Measurements from ENCODE around the gene IGF2BP1.
A peak's percentile ranks its signal among the peaks of the same experiment; 100 is the strongest.

IGF2BP1 gene

DNA sequence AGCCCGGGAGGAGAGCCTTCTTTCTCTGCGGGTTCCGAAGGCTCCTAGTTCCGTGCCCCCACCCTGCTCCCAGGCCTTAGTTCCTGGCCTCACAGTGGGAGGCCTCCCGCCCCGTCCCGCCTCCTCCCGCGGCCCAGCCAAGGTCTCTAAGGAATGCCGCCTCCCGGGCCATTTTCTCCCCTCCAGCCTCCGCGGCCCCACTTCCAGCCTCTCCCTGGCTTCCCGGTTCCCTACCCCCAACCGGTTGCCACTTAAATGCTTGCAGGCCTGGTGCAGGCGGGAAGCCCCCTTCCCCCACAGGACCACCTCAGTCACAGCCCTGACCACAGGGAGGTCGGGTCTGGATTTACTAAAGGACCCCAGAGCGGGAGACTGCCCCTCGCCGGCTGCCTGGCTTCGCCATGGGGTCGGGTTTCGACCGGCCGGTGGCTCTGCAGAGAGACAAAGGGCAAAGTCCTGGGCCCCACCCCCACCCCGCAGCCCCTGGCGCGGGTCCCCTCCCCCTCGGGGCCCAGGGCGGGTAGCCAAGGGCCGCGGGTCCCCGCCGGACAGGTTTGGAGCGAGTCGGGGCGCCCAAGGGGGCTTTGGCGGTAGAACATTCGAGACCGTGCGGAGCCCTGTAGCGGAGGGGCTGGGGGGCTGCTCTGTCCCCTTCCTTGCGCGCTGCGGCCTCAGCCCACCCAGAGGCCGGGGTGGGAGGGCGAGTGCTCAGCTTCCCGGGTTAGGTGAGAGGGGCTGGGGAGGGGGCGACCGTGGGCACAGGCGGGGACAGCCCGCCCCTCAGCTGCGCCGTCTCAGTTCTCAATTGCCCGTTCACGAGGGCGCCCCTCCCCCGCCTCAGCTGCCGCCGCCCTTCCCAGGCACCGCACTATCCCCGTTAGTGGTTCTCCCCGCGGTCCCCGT, 16.4 kb downstream of the IGF2BP1 start:
- Histone ChIP-seq H3K36me3 (ENCODE audit: insufficient read depth) (no peaks in the 10 kb centered on the region), H3K4me2 (no peak overlapping the region), H3K27ac (no peak overlapping the region), H3K4me3 (IDR thresholded peaks at IDR 0.05; ENCODE audit: insufficient read depth, low read depth, low read length) (no peak overlapping the region), H3K9ac (no peak overlapping the region), H2AFZ (ENCODE audit: low read depth) (peak overlapping the region; percentile 60; the same call in 1 of the 2 replicates), H3K4me1 (ENCODE audit: low read depth, poor library complexity, severe bottlenecking) (no peaks in the 10 kb centered on the region), H3K79me2 (ENCODE audit: insufficient read depth, low read depth) (no peaks in the 10 kb centered on the region), H3K27me3 (ENCODE audit: insufficient read depth, low read depth) (no peaks in the 10 kb centered on the region; the same call in 1 of the 2 replicates), H4K20me1 (ENCODE audit: insufficient read depth) (no peaks in the 10 kb centered on the region)
- TF ChIP-seq, protein P1, sequence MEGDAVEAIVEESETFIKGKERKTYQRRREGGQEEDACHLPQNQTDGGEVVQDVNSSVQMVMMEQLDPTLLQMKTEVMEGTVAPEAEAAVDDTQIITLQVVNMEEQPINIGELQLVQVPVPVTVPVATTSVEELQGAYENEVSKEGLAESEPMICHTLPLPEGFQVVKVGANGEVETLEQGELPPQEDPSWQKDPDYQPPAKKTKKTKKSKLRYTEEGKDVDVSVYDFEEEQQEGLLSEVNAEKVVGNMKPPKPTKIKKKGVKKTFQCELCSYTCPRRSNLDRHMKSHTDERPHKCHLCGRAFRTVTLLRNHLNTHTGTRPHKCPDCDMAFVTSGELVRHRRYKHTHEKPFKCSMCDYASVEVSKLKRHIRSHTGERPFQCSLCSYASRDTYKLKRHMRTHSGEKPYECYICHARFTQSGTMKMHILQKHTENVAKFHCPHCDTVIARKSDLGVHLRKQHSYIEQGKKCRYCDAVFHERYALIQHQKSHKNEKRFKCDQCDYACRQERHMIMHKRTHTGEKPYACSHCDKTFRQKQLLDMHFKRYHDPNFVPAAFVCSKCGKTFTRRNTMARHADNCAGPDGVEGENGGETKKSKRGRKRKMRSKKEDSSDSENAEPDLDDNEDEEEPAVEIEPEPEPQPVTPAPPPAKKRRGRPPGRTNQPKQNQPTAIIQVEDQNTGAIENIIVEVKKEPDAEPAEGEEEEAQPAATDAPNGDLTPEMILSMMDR (conservative IDR thresholded peaks at IDR 0.05; ENCODE audit: low read depth, low read length), result no peak

DNA sequence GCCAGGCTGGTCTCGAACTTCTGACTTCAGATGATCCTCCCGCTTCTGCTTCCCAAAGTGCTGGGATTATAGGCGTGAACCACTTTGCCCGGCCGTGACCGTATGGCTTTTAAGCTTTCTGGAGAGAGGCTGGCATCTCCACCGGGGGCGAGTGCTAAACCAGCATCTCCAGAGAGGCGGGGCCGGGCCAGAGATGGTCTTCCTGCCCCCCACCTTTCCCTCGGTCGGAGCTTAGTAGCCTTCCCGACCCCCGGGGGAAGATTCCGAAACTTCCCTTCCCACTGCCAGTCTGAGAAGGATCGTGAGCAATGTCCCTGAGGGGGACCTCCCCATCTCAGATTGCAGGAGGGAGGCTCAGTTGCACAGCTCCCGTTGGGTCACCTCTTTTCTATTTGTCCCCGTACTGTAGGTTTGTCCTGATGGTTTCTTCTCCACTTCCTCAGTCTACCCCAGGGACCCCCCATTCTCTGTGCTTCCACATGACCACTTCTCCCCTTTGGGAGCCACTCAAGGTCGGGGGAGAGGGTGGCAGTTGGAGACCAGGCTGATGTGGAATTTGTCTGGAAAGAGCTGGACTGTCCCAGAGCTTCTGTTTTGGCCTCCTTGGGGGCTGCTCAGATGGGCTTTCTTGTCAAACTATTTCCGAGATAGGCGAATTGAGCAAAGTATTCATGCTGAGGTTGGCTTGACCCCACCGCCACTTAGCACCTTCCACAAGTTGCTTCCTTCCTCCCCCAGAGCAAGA, 18.2 kb downstream of the IGF2BP1 start:
- no peaks in the 10 kb centered on the region for H3K79me2 ChIP-seq (ENCODE audit: insufficient read depth, low read depth)
- 0 out of 2 replicates have a peak overlapping the region, but pooled peaks have one; percentile 60 for H2AFZ ChIP-seq (ENCODE audit: low read depth)
- TF ChIP-seq, protein P1 (conservative IDR thresholded peaks at IDR 0.05; ENCODE audit: low read depth, low read length), result no peak
- no peaks in the 10 kb centered on the region for H4K20me1 ChIP-seq (ENCODE audit: insufficient read depth)
- H3K4me1 ChIP-seq (ENCODE audit: low read depth, poor library complexity, severe bottlenecking), result no peaks in the 10 kb centered on the region
- H3K4me2 ChIP-seq, result no peak overlapping the region
- H3K27me3 ChIP-seq (ENCODE audit: insufficient read depth, low read depth), result no peaks in the 10 kb centered on the region; the same call in 1 of the 2 replicates
- no peak overlapping the region for H3K9ac ChIP-seq
- no peaks in the 10 kb centered on the region for H3K36me3 ChIP-seq (ENCODE audit: insufficient read depth)
- no peak overlapping the region for H3K4me3 ChIP-seq (IDR thresholded peaks at IDR 0.05; ENCODE audit: insufficient read depth, low read depth, low read length)
- H3K27ac ChIP-seq, result no peak overlapping the region

DNA sequence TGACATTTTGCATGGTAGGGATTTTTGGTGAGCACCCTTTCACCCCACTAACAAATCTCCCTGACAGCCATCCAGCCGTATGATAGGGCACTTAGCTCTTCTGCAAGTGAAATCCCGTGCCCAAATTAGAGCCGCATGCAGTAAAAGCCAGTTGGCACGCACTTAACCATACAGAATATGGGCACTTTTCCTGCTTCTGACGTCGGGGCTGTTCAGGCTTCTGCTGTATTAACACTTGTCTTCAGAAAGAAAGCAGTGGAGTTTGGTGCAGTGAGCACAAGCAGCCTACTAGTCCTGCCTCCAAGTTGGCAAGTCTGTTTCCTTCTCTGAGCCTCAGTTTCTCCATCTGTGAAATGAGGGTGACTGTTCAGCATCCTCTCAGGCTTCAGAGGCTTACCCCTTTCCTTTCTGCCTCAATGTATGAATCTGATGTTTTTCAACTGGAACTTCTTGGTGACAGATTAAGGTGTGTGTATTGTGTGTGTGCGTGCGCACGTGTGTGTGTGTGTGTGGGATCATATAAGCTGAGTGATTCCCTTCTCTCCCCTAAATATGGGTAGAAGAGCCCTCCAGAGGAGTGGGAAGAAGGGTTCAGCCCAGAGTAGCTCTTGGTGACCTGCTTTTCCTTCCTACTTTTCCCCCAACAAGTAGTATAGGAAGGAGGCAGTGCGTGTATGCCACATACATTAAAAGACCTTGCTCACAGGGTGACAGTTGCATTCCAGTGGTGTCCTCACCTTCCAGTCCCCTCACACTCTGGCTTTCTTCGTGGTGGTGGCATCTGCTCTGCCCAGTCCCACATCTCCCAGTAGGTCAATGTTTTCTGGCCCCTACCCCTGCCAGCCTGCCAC, 19.0 kb downstream of the IGF2BP1 start:
- Histone ChIP-seq H4K20me1 (ENCODE audit: insufficient read depth) (no peaks in the 10 kb centered on the region), H3K4me3 (IDR thresholded peaks at IDR 0.05; ENCODE audit: insufficient read depth, low read depth, low read length) (no peak overlapping the region), H3K27me3 (ENCODE audit: insufficient read depth, low read depth) (no peaks in the 10 kb centered on the region; the same call in 1 of the 2 replicates), H3K36me3 (ENCODE audit: insufficient read depth) (no peaks in the 10 kb centered on the region), H3K27ac (no peak overlapping the region), H3K79me2 (ENCODE audit: insufficient read depth, low read depth) (no peaks in the 10 kb centered on the region), H3K4me1 (ENCODE audit: low read depth, poor library complexity, severe bottlenecking) (no peaks in the 10 kb centered on the region), H3K9ac (no peak overlapping the region), H2AFZ (ENCODE audit: low read depth) (no peak overlapping the region), H3K4me2 (no peak overlapping the region)
- TF ChIP-seq, protein P1 (conservative IDR thresholded peaks at IDR 0.05; ENCODE audit: low read depth, low read length), result no peak

DNA sequence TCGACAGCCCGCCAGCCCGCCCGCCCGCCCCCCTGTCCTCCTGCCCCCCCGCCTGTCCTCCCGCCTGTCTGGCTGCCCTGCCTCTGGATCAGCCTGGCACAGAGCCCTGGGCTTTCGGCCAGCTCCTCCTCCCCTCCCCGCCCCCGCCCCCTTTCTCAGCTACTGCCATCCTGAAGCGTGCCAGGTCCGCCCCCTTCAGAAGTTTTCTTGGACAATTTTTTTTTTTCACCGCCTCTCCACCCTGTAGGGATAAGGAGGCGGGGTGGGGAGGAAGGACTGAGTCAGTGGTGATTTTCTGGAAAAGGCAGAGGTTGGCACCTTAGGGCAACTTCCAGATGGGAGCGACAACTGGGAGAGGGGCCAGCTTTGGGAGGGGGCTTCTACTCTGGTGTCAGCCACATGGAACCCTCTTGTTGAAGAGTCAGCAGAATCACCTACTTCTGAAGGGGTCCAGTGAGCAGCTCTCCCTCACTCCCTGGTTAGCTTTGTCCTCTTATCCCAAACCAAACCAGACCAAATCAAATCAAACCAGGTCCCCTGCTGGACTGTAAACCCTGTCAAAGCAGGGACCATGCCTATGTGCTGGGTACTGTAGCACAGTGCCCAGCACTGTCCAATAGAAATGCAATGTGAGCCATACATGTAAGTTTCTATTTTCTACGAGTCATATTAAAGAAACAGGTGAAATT, 19.7 kb downstream of the IGF2BP1 start:
- no peak overlapping the region for H3K27ac ChIP-seq
- no peaks in the 10 kb centered on the region for H3K36me3 ChIP-seq (ENCODE audit: insufficient read depth)
- TF ChIP-seq, protein P1 (conservative IDR thresholded peaks at IDR 0.05; ENCODE audit: low read depth, low read length), result no peak
- no peak overlapping the region for H3K9ac ChIP-seq
- no peaks in the 10 kb centered on the region for H3K4me1 ChIP-seq (ENCODE audit: low read depth, poor library complexity, severe bottlenecking)
- H3K27me3 ChIP-seq (ENCODE audit: insufficient read depth, low read depth), result no peaks in the 10 kb centered on the region
- no peak overlapping the region for H3K4me3 ChIP-seq (IDR thresholded peaks at IDR 0.05; ENCODE audit: insufficient read depth, low read depth, low read length)
- no peaks in the 10 kb centered on the region for H3K79me2 ChIP-seq (ENCODE audit: insufficient read depth, low read depth)
- no peak overlapping the region for H3K4me2 ChIP-seq
- no peaks in the 10 kb centered on the region for H4K20me1 ChIP-seq (ENCODE audit: insufficient read depth)
- H2AFZ ChIP-seq (ENCODE audit: low read depth), result no peak overlapping the region
